ENCODE results near the gene PCNX3. TPM values are rescaled to one million over a fixed set of nuclear protein-coding genes. Genes with fewer than 3 reads are reported as not detected.
A peak's percentile ranks its signal among the peaks of the same experiment; 100 is the strongest.

Gene PCNX3
- total RNA-seq, 1 donor from 2014 or later: 34.0 TPM

DNA sequence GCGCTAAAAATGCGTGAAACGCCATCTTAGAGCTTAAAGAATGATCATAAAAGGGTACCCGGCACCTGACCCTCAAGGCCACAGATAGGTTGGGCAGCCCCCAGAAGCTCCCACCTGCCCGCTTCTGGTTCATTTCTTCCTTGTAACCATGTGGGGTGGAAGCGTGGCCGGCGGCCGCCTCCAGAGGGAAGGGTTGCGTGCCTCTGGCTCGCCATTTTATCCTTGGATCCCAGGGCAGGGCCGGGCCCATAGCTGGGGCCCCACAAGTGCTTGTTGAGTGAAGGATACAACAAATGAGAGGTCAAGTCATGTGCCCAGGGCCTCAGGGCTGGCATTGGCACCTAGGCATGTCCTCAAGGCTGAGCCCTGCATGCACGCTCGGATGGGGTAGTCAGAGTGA lies 5.9 kb downstream of the PCNX3 start:
- no peak for TF ChIP-seq CTCF (IDR thresholded peaks at IDR 0.05)
- H3K27me3 ChIP-seq: no peaks in the 10 kb centered on the region
- H3K4me1 ChIP-seq: peaks cover 9% of the 10 kb centered on the region
- H3K4me3 ChIP-seq: no peak overlapping the region
- no peak overlapping the region for H3K27ac ChIP-seq
- DNase-seq (no peak), ATAC-seq (peak; percentile 33)
- no peaks in the 10 kb centered on the region for H3K9me3 ChIP-seq
- intact Hi-C loops (cut with DNase I): no loop called here
- H3K36me3 ChIP-seq: peaks cover 75% of the 10 kb centered on the region

DNA sequence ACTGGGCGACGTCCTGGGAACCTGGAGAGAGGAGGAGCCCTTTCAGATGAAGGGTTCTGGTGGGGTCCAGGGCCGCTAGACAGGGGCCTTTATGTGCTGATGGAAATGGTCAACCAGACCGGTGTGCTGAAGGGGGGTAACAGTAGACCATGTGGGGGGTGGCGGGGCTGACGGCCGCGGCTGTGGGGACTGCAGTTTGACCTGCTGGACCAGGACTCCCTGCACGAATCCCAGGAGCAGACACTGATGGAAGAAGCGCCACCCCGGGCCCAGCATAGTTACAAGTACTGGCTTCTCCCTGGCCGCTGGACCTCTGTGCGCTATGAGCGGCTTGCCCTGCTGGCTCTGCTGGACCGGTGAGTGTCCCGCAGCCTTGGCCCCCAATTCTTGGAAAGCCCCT lies 6.4 kb downstream of the PCNX3 start:
- intact Hi-C loops (cut with DNase I): no loop called here
- Histone ChIP-seq H3K4me1 (peaks cover 4% of the 10 kb centered on the region), H3K9me3 (no peaks in the 10 kb centered on the region), H3K36me3 (peaks cover 80% of the 10 kb centered on the region), H3K27ac (no peak overlapping the region), H3K4me3 (no peak overlapping the region), H3K27me3 (no peaks in the 10 kb centered on the region)
- no peak for TF ChIP-seq CTCF (IDR thresholded peaks at IDR 0.05)
- ATAC-seq (no peak), DNase-seq (no peak)

DNA sequence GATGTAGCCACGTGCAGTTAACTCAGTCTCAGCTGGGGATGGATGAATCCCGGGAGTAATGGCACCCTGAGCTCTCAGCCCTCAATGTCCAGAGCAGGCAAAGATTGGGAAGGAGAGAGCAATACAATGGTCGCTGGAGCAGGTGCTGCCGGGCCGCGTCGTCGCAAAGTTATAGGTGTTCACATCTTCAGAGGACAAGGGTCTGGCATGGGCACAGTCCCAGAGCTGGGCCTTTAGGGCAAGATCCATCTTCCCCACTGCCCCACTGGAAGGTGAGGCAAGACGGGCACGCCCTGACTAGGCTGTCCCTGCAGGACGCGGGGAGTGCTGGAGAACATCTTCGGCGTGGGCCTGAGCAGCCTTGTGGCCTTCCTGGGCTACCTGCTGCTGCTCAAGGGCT lies 7.6 kb downstream of the PCNX3 start:
- ATAC-seq: no peak
- TF ChIP-seq CTCF (IDR thresholded peaks at IDR 0.05): no peak
- DNase-seq: no peak
- Histone ChIP-seq H3K9me3 (no peaks in the 10 kb centered on the region), H3K4me1 (no peaks in the 10 kb centered on the region), H3K27ac (no peak overlapping the region), H3K36me3 (peaks cover 82% of the 10 kb centered on the region), H3K4me3 (no peak overlapping the region), H3K27me3 (no peaks in the 10 kb centered on the region)
- intact Hi-C loops (cut with DNase I): no loop called here

DNA sequence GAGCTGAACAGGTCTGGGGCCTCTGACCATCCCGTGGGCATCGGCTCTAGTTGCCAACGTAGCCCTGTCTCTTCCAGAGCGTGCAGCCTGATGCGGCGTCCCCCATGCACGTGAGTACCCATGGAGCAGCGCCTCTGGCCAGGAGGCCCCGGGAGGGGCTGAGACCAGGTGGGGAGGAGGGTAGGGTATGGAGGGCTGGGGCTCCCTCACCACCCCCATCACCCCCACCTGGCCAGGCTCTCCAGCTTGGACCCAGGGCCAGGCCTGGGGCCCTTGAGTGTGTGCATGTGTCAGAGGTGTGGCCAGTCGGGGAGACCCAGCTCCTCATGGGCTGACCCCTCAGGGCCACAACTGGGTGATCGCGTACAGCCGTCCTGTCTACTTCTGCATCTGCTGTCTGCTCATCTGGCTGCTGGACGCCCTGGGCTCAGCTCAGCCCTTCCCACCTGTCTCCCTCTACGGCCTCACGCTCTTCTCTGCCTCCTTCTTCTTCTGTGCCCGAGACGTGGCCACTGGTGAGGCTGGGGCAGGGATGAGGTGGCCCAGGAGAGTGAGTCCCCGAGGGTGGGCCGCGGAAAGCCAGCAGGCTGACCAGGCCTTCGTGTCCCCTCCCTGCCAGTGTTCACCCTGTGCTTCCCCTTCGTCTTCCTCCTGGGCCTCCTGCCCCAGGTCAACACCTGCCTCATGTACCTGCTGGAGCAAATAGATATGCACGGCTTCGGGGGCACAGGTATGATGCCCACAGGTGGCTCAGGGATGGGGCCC lies 8.5 kb downstream of the PCNX3 start:
- intact Hi-C loops (cut with DNase I): no loop called here
- Histone ChIP-seq H3K36me3 (peaks cover 82% of the 10 kb centered on the region), H3K4me3 (no peak overlapping the region), H3K27me3 (no peaks in the 10 kb centered on the region), H3K4me1 (no peaks in the 10 kb centered on the region), H3K9me3 (no peaks in the 10 kb centered on the region), H3K27ac (no peak overlapping the region)
- ATAC-seq: no peak
- no peak for TF ChIP-seq CTCF (IDR thresholded peaks at IDR 0.05)
- no peak for DNase-seq

- Histone ChIP-seq H3K36me3 (peaks cover 82% of the 10 kb centered on the region), H3K27me3 (no peaks in the 10 kb centered on the region), H3K9me3 (no peaks in the 10 kb centered on the region), H3K4me3 (no peak overlapping the region), H3K27ac (no peak overlapping the region), H3K4me1 (no peaks in the 10 kb centered on the region)
- DNase-seq (no peak), ATAC-seq (no peak)
- no peak for TF ChIP-seq CTCF (IDR thresholded peaks at IDR 0.05)
- intact Hi-C loops (cut with DNase I): no loop called here
Measured at GRCh38 chr11:65624931-65625627, 9.5 kb downstream of the PCNX3 start.

Measured in upper lobe of right lung (tissue), 1 donor.